Aorta (tissue), 5 donors: ENCODE results near the gene FFAR4. TPM values are rescaled to one million over a fixed set of nuclear protein-coding genes. Genes with fewer than 3 reads are reported as not detected.

Experiments used
- ATAC-seq: fragments of 200-7000 bp; cut with Tn5 transposase; one replicate; pipeline ENCODE4 v1.9.1; 2022; ENCODE audit warnings: moderate library complexity; ENCODE audit not compliant: low FRiP score
- DNase-seq, 2 donors: peaks; one replicate each; pipeline ENCODE4 v3.0.0-alpha.2; 2020
- H3K27ac ChIP-seq, 2 donors: one replicate each; pipeline ENCODE4 v1.5.1; 2013; ENCODE audit warnings: low read length in 2 of 2, mild to moderate bottlenecking in 2 of 2, moderate library complexity in 2 of 2, control low read depth in 1 of 2, inconsistent platforms in 1 of 2, low read depth in 1 of 2
- H3K27me3 ChIP-seq, 2 donors: one replicate each; pipeline ENCODE4 v1.6.1; 2013; ENCODE audit warnings: control low read depth in 1 of 2, low read length in 1 of 2, mild to moderate bottlenecking in 1 of 2, moderate library complexity in 1 of 2; ENCODE audit not compliant: insufficient read depth in 2 of 2, control insufficient read depth in 1 of 2
- H3K36me3 ChIP-seq, 2 donors: one replicate each; pipeline ENCODE4 v1.6.1; 2013; ENCODE audit warnings: control low read depth in 1 of 2, low read length in 1 of 2, mild to moderate bottlenecking in 1 of 2; ENCODE audit not compliant: insufficient read depth in 2 of 2, control insufficient read depth in 1 of 2
- H3K4me1 ChIP-seq, 2 donors: one replicate each; pipeline ENCODE4 v1.6.1; 2013; ENCODE audit warnings: low read length in 2 of 2, control low read depth in 1 of 2, mild to moderate bottlenecking in 1 of 2, moderate library complexity in 1 of 2; ENCODE audit not compliant: insufficient read depth in 2 of 2, control insufficient read depth in 1 of 2
- H3K4me3 ChIP-seq, 2 donors: one replicate each; pipeline ENCODE4 v1.5.1; 2013; ENCODE audit warnings: low read length in 2 of 2, control low read depth in 1 of 2, mild to moderate bottlenecking in 1 of 2
- H3K9me3 ChIP-seq: one replicate; pipeline ENCODE4 v1.6.1; 2013; ENCODE audit warnings: mild to moderate bottlenecking, low read length; ENCODE audit not compliant: control insufficient read depth
- WGBS, 2 donors: extraction: QIAGEN DNeasy Blood & Tissue Kit; methylation state at CpG; one replicate each; pipeline ENCODE4 v1.1.7; 2013; 5-methylcytosine and 5-hydroxymethylcytosine counted together
- intact Hi-C, 2 donors: fragments of 100-400 bp; cut with DNase I; formaldehyde crosslinking; loops; one replicate each; pipeline versions ENCODE4 v1.14.2 to v1.15.0; 2022
- polyA plus RNA-seq, 2 donors: library from polyadenylated mRNA; stranded (reverse); fragments of 200-250 nt; gene quantifications; one replicate each; pipeline ENCODE4 v1.2.3, GENCODE V29; 2013
- total RNA-seq, 2 donors: library from RNA; stranded (reverse); fragmentation: NEBNext Ultra II Directional; extraction: Animal tissue kit (Norgen Biotek cat#: 25700); gene quantifications; one replicate each; pipeline ENCODE4 v1.2.1, GENCODE V29; 2021
- donor health status: healthy with polysubstance abuse.
- donor health status: Bipolar disorder and iron deficiency.
- donor health status: DM: no; HTN: no; CAD: no.
- donor health status: DM: no; HTN: no; CAD: no.
- donor health status: DM: yes; HTN: yes; CAD: no.

FFAR4 gene
- total and polyA plus RNA-seq, 4 donors: 0.12 to 0.63 (median 0.16) TPM; not detected in 1

DNA sequence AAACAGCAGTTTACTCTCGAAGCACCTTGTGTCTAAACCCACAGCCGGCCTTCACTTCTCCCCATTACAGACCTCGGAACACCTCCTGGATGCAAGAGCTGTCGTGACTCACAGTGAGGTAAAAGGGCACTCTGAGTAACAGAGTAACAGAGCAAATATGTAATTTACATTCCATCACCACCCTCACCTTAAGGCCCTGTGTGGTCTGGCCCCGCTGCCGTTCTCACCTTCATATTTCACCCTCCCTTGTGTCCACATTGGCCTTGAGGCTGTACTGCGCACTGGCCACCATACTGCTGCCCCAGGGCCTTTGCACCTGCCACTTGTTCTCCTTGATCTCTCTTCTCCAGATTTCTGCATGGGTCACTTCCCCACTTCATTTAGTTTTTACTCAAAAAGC lies 12.6 kb downstream of the FFAR4 start:
- Histone ChIP-seq H3K27ac (no peak overlapping the region), H3K9me3 (peaks cover 2% of the 10 kb centered on the region), H3K36me3 (no peaks in the 10 kb centered on the region), H3K4me3 (no peak overlapping the region), H3K4me1 (no peaks in the 10 kb centered on the region), H3K27me3 (peaks cover 0 to 1% of the 10 kb centered on the region in 2 donors)
- no peak for DNase-seq
- no peak for ATAC-seq
- intact Hi-C loops: no loop called here
- WGBS, 2 donors: 94 to 95% methylated on average over 7 of the region's 7 CpGs

GRCh38 chr10:93579985-93580711 lies 13.7 kb downstream of the FFAR4 start:
- no peak for DNase-seq
- ATAC-seq: no peak
- H3K9me3 ChIP-seq: peaks cover 2% of the 10 kb centered on the region
- no peak overlapping the region for H3K27ac ChIP-seq
- WGBS, 2 donors: 85 to 87% methylated on average over 3 of the region's 3 CpGs
- no peaks in the 10 kb centered on the region for H3K4me1 ChIP-seq
- intact Hi-C loops: no loop called here
- H3K27me3 ChIP-seq: peaks cover 0 to 1% of the 10 kb centered on the region in 2 donors
- H3K36me3 ChIP-seq: no peaks in the 10 kb centered on the region
- no peak overlapping the region for H3K4me3 ChIP-seq

DNA sequence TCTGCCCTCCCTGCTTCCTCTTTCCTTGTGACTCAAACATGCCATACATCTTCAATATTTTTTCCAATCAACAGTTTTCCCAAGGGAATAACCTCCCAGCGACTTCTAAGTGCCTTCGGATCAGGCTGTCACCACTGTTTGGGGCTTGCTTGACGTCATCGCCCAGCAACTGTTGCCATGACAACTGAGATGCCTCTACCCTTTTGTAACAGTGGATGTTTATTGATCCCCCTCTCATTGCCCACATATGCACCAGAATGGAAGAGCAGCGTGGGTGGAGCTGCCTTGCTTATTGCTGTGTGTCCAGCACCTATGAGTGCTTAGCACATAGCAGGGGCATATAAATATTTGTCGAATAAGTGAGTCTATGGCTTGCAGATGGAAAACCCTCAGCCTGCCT lies 14.4 kb downstream of the FFAR4 start:
- Histone ChIP-seq H3K4me3 (no peak overlapping the region), H3K27me3 (peaks cover 0 to 1% of the 10 kb centered on the region in 2 donors), H3K9me3 (peaks cover 2% of the 10 kb centered on the region), H3K27ac (no peak overlapping the region), H3K4me1 (no peaks in the 10 kb centered on the region), H3K36me3 (no peaks in the 10 kb centered on the region)
- no peak for DNase-seq
- no peak for ATAC-seq
- intact Hi-C loops: no loop called here
- 35 to 39% methylated on average over 6 of the region's 6 CpGs for WGBS, 2 donors

GRCh38 chr10:93584445-93584844 lies 18.0 kb downstream of the FFAR4 start:
- ATAC-seq (no peak), DNase-seq (no peak)
- no peak overlapping the region for H3K4me3 ChIP-seq
- H3K27ac ChIP-seq: no peak overlapping the region
- no peaks in the 10 kb centered on the region for H3K36me3 ChIP-seq
- H3K4me1 ChIP-seq: no peaks in the 10 kb centered on the region
- WGBS, 2 donors: 96 to 98% methylated on average over 7 of the region's 7 CpGs
- H3K27me3 ChIP-seq: no peaks in the 10 kb centered on the region
- H3K9me3 ChIP-seq: peaks cover 2% of the 10 kb centered on the region
- intact Hi-C loops: no loop called here

- 91% methylated on average over 15 of the region's 15 CpGs for WGBS, 2 donors
Observed at GRCh38 chr10:93589648-93590562, 23.4 kb downstream of the FFAR4 start.

DNA sequence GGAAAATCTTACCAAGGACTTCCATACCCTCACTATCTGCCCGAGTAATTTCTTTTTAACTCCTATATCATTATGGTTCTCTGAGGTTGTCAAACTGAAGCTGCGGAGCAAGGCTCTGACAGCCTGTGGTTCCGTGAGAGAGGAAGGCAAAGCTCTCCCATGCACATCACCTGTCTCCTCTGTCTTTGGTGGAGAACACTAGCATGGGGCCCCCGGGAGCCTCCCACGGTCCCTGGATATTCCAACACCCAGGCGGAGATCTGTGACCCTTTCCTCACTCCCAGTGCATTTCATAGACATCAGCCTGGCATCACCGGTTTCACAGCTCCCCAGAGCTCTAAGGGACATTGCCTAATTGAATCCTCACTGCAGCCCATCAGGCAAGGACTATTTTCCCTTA lies 24.2 kb downstream of the FFAR4 start:
- DNase-seq (no peak), ATAC-seq (no peak)
- 94 to 95% methylated on average over 7 of the region's 7 CpGs for WGBS, 2 donors
- no peak overlapping the region for H3K4me3 ChIP-seq
- H3K9me3 ChIP-seq: no peaks in the 10 kb centered on the region
- H3K36me3 ChIP-seq: no peaks in the 10 kb centered on the region
- no peak overlapping the region for H3K27ac ChIP-seq
- intact Hi-C loops: no loop called here
- no peaks in the 10 kb centered on the region for H3K27me3 ChIP-seq
- H3K4me1 ChIP-seq: no peaks in the 10 kb centered on the region

More at GRCh38 chr10:93589648-93590562, 23.4 kb downstream of the FFAR4 start:
- Histone ChIP-seq H3K27ac (no peak overlapping the region), H3K4me3 (no peak overlapping the region), H3K9me3 (no peaks in the 10 kb centered on the region), H3K27me3 (no peaks in the 10 kb centered on the region), H3K4me1 (no peaks in the 10 kb centered on the region), H3K36me3 (no peaks in the 10 kb centered on the region)
- no peak for DNase-seq
- no peak for ATAC-seq
- intact Hi-C loops: no loop called here

GRCh38 chr10:93591065-93591808 lies 24.8 kb downstream of the FFAR4 start:
- Histone ChIP-seq H3K4me3 (no peak overlapping the region), H3K27ac (no peak overlapping the region), H3K9me3 (no peaks in the 10 kb centered on the region), H3K27me3 (no peaks in the 10 kb centered on the region), H3K4me1 (no peaks in the 10 kb centered on the region), H3K36me3 (no peaks in the 10 kb centered on the region)
- no peak for DNase-seq
- WGBS, 2 donors: 87 to 88% methylated on average over 8 of the region's 8 CpGs
- intact Hi-C loops: no loop called here
- no peak for ATAC-seq

- no peak overlapping the region for H3K4me3 ChIP-seq
- H3K27me3 ChIP-seq: no peaks in the 10 kb centered on the region
- intact Hi-C loops: no loop called here
- H3K4me1 ChIP-seq: no peaks in the 10 kb centered on the region
- H3K9me3 ChIP-seq: no peaks in the 10 kb centered on the region
- no peaks in the 10 kb centered on the region for H3K36me3 ChIP-seq
- no peak overlapping the region for H3K27ac ChIP-seq
- WGBS, 2 donors: 93 to 94% methylated on average over 4 of the region's 4 CpGs
- ATAC-seq (no peak), DNase-seq (no peak)
Observed at GRCh38 chr10:93593254-93593653, 26.8 kb downstream of the FFAR4 start.
